Fibroblast of skin of left quadriceps (primary cell): ENCODE results near the gene DHX35.
A peak's percentile ranks its signal among the peaks of the same experiment; 100 is the strongest.

ENCODE experiments used
- DNase-seq, 2 experiments: peaks; one replicate each; pipeline ENCODE4 v3.0.0-alpha.2; 2013; ENCODE audit warnings: low read depth in 2 of 2

Gene DHX35

DNA sequence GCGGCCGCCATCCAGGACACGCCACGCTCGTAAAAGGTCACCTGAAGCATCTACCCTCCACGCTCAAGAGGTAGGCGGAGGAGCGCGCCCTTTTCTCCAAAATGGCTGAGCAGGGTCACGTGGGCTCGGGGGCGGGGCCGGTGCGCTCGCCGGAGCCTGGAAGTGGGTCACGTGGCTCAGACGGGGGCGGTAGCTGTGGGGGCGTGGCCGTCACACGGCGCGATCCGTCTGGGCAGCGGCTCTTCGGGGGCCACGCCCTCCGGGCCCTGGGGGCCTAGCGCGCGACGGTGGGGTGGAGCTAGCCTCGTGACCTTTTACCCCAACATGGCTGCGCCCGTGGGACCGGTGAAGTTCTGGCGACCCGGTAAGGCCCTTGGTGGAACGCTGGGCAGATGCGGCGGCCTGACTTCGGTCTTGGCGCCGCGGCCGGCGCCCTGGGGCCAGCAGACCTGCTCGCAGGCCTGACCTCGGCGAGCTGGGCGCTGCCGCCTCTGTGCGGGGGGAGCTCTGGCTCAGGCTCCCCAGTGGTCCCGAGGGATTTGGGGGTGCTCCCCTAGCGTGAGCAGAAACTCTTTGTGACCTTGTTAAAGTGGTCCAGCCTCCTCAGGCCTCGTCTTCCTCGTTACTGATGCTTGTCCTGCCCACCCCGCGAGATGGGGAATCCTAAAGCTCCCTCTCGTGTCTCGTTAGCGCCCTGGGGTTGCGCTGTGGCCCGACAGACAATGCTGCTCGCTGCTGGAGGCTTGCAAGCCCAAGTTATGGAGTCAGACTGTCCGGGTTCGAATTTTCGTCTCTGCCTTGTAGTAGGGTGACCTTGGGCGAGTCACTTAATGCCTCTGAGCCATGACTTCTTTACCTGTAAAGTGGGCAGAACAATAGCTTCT is at the start of gene DHX35:
DHX35 (plus strand) TSS at position 301 of the 884 bp plus-strand sequence; CDS start at position 325, 24 bp downstream.
- peak; percentile 89 to 92 for DNase-seq

DNA sequence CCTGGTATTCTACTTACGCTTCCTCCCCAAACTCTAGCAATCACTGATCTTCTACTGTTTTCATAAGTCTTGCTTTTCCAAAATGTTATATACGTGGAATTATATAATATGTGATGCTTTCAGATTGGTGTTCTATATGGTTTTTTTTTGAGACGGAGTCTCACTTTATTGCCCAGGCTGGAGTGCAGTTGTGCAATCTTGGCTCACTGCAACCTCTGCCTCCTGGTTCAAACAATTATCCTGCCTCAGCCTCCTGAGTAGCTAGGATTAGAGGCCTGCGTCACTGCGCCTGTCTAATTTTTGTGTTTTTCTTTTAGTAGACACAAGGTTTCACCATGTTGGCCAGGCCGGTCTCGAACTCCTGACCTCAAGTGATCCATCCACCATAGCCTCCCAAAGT is 46.8 kb upstream of the DHX35 start:
- no peak for DNase-seq

GRCh38 chr20:38917657-38918056 is 44.5 kb upstream of the DHX35 start:
- no peak for DNase-seq

- no peak for DNase-seq
These were observed 44.0 kb upstream of the DHX35 start for GRCh38 chr20:38918172-38918571.

DNA sequence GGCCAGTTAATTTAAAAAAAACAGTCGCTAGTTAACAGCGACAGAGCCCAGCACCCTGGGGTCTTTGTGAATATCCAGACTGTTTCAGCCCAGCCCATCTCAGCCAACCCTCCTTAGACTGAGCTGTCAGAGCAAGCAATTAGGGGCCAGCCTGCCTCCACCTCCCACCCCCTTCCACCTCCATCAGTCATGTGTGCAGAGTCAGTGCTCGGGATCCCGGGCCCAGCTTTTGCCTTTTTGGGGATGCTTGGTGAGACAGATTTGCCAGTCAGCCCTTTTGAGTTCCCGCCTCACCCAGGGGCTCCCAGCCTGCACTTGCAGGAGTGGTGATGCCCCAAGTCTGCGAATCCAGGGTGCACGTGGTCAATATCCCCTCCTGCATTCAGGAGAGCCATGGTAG is 42.5 kb upstream of the DHX35 start:
- DNase-seq: no peak

- DNase-seq: no peak
These were observed 41.7 kb upstream of the DHX35 start for GRCh38 chr20:38920411-38920810.

- DNase-seq: no peak
These were observed 41.3 kb upstream of the DHX35 start for GRCh38 chr20:38920851-38921250.

- DNase-seq: no peak
These were observed 37.4 kb upstream of the DHX35 start for GRCh38 chr20:38924718-38925117.

DNA sequence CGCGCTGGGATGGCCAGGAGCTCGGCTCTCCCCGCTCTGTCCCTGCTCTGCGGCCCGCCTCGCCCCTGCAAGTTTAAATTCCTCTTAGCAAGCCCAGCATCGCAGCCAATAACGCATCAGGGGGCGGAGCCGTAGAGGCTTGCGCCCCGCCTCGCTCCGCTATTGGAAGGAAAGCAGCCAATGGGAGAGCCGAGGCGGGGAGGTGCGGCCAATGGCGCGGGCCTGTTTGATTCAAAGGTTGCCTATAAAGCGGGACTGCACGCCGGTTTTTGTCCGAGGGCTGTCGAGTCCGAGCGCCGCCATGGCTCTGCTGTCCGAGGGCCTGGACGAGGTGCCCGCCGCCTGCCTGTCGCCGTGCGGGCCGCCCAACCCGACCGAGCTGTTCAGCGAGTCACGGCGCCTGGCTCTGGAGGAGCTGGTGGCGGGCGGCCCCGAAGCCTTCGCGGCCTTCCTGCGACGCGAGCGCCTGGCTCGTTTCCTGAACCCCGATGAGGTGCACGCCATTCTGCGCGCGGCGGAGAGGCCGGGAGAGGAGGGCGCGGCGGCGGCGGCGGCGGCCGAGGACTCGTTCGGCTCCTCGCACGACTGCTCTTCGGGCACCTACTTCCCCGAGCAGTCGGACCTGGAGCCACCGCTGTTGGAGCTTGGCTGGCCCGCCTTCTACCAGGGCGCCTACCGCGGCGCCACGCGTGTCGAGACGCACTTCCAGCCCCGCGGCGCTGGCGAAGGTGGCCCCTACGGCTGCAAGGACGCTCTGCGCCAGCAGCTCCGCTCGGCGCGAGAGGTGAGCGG is 35.8 kb upstream of the DHX35 start, which contains the start of gene FAM83D:
FAM83D (plus strand) TSS at position 276 of the 792 bp plus-strand sequence; CDS start at position 302, 26 bp downstream.
- DNase-seq: peak; percentile 96

DNA sequence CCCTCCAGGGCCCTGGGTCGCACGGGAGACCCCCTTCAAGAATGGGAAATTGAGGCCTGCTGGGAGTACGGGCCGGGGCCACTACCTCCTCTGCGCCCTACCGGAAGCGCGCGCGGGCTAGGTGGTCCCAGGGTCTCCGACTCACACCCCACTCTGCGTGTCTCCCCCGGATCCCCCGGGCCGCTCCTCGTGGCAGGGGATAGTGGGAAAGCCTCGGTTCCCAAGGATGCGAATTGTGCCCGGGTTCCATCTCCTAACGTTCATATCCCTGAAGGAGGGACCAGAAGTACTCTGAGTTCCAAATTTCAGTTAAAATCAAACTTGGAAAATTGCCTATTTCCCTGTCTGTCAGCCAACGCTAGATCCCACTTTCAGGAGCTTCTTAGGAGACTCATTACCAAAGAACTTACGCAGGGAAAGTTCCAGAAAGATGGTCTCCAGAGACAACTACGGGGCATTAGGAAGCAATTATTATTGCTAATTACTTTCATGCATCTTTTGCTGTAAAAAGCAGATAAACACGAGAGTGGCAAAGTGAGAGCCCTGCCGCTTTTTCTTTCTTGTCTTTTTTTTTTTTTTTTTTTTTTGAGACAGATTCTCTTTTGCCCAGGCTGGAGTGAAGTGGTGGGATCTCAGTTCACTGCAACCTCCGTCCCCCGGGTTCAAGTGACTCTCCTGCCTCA is 35.1 kb upstream of the DHX35 start:
- peak; percentile 7 to 20 for DNase-seq

- DNase-seq: no peak
These were observed 34.1 kb upstream of the DHX35 start for GRCh38 chr20:38927902-38928578.

DNA sequence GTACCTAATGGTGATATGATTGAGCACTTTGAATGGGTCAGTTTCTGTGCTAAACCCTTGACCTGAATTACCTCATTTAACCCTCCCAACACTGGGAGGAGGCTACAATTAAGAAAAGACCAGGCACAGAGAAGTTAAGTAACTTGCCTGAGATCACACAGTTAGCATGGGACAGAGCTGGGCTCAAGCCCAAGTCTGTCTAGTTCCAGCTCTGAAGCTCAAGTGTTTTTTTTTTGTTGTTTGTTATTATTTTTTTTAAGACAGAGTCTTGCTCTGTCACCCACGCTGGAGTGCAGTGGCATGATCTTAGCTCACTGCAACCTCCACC is 31.9 kb upstream of the DHX35 start:
- DNase-seq: no peak

- DNase-seq: no peak
These were observed 30.2 kb upstream of the DHX35 start for GRCh38 chr20:38931984-38932383.

DNA sequence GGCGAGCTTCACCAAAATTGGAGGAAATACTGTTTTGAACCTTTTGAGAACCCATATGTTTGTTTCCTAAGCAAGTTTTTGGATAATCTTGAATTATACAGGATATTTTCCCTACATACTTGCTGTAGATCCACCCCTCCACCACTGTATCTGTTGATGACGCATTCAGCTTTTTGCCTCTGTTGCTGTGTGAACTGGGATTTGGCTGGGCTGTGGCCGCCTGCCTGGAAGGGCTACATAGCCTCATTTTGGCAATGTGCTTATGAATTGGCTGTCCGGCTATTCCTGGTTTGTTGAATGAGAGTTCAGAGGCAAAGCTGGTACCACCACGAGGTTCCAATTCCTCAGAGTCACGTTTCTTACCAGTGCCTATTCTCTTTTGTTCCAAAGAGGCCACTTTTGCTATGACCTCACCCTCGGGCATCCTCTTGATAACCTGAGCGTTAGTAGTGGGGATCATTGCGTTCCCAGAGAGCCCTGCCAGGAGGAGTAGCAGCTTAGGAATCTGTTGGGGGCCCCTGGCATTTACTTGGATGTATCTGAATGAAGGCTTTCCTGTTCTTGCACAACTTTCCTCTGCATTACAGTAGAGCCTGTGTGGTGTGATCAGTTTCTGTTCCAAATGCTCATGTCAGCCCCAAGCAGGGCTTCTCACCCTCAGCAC is 29.6 kb upstream of the DHX35 start:
- DNase-seq: peak; percentile 33 to 34

DNA sequence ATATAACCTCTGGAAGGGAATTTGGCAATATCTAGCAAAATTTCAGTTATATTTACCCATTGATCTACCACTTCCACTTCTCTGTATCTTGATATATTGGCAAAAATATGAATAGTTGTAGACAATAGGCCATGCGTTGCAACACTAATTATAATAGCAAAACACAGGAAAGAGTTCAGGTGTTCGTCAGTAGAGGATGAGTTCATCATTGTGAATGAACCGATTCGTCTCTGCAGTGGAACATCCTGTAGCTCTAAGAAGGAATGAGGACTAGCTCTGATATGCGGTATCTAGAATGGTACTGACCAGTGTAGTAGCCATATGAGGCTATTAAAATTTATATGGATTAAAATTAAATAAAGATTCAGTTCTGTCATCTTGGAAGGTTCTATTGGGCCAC is 27.6 kb upstream of the DHX35 start:
- DNase-seq: no peak

GRCh38 chr20:38935285-38935684 is 26.9 kb upstream of the DHX35 start:
- DNase-seq: no peak

DNA sequence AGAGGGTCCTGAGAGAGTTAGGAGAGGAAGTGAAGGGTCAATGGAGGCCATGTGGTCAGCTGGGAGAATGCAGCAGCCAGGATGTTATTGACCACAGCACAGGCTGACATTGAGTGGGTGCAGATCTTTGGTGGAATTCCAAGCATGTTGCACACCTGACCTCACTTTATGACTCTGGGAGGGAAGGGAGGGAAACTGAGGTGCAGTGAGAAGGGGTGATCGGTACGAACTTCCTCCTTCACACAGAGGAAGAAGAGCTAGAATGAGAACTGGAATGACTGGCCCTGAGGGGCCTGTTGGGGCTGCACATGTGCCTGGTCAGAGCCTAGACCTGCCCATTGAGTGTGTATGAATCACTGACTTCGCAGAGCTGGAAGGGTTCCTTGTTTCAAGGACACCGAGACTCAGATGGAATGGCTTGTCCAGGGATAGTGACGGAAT is 26.2 kb upstream of the DHX35 start:
- DNase-seq: no peak

DNA sequence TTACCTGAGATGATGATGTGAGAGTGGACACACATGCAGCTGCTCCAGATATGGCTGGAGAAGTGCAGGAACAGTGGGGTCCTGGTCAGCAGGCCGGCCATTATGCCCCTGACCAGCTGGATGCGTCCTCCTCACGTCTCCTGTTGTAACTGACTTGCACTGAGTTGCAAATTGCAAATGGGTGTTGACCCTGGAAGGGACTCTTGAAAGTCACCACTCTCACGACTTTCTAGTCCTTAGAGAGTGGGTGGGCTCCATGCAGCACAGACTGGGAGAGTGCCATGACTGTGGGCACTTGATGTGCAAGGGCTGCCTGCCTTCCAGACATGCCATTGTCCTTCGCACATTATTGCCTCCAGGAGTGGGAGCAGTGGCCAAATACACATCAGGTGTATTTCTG is 25.1 kb upstream of the DHX35 start:
- no peak for DNase-seq

GRCh38 chr20:38937978-38938473 is 24.1 kb upstream of the DHX35 start:
- no peak for DNase-seq

DNA sequence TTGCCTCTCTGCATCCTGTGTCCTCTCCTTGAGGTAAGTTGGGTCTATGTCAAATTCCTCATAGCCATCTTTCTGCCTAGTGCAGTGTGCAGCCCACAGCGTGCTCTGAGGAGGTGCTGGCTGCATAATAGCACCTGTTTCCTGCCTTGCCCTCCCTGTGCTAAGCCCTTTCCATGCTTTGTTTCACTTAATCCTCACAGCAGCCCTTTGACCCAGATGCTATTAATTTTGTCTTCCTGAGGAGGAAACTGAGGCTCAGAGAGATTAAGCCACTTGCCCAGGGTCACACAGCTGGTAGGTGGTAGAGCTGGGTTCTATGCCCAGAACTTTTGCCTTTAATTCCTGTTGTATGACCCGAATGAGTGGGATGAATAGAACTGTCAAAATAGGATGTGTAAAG is 22.5 kb upstream of the DHX35 start:
- no peak for DNase-seq

- no peak for DNase-seq
These were observed 21.5 kb upstream of the DHX35 start for GRCh38 chr20:38940644-38941043.
